OCI-LY1 (cell line): ENCODE measurements around the gene CFAP61.

Experiments used
- CTCF ChIP-seq: fragments of 200-600 bp; sonication (generic), shearing (Covaris generic); IDR thresholded peaks from 2 replicates; pipeline ENCODE4 v1.5.1; 2017; ENCODE audit warnings: mild to moderate bottlenecking, antibody characterized with exemption, low read length, moderate library complexity, mixed read lengths
- EZH2 ChIP-seq: fragments of 200-600 bp; sonication (generic), shearing (Covaris generic); IDR thresholded peaks from 2 replicates; pipeline ENCODE4 v1.8.0; 2017; ENCODE audit warnings: borderline replicate concordance, mixed run types, mild to moderate bottlenecking, antibody characterized with exemption, low read length, moderate library complexity, mixed read lengths

GRCh38 chr20:20251836-20252235 lies 199.5 kb downstream of the CFAP61 start:
- no peak for TF ChIP-seq CTCF
- no peak for TF ChIP-seq EZH2
